ENCODE data around the gene ERVFRD-1. TPM values are rescaled to one million over a fixed set of nuclear protein-coding genes. Genes with fewer than 3 reads are reported as not detected.

ERVFRD-1 gene
- polyA plus RNA-seq, 2 donors: 0.02 to 0.06 TPM

DNA sequence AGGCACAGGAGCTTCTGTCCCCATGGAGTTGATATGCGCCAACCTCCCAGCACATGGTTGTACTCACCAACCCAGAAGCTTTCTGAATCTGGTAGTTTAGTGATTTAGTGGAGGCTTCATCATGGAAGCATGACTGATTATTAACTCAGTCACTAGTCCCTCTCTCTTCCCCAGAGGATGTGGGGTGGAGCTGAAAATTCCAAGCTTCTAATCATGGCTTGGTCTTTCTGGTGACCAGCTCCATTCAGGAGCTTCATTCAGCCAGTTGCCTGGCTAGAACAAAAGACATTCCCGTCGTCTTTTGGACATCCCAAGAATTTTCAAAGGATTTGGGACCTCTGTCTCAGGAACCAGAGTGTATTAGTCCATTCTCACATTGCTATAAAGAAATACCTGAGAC, 31.2 kb downstream of the ERVFRD-1 start:
- H3K9me3 ChIP-seq (ENCODE audit: control insufficient read depth in 2 of 2, insufficient read depth in 1 of 2, low read depth in 1 of 2, low read length in 1 of 2): no peaks in the 10 kb centered on the region
- no peak overlapping the region for H3K27ac ChIP-seq (ENCODE audit: low read depth in 2 of 2, low read length in 1 of 2)
- peaks cover 0 to 2% of the 10 kb centered on the region in 2 donors for H3K27me3 ChIP-seq (ENCODE audit: control insufficient read depth in 1 of 2, insufficient read depth in 2 of 2, low read length in 2 of 2)
- 67 to 75% methylated on average over 3 of the region's 3 CpGs for WGBS, 2 donors
- no peak overlapping the region for H3K4me3 ChIP-seq (ENCODE audit: low read depth in 1 of 2, low read length in 2 of 2)
- H3K4me1 ChIP-seq (ENCODE audit: control insufficient read depth in 2 of 2, insufficient read depth in 2 of 2, low read length in 1 of 2): no peaks in the 10 kb centered on the region
- no peaks in the 10 kb centered on the region for H3K36me3 ChIP-seq (ENCODE audit: control insufficient read depth in 2 of 2, insufficient read depth in 2 of 2, low read length in 1 of 2)

DNA sequence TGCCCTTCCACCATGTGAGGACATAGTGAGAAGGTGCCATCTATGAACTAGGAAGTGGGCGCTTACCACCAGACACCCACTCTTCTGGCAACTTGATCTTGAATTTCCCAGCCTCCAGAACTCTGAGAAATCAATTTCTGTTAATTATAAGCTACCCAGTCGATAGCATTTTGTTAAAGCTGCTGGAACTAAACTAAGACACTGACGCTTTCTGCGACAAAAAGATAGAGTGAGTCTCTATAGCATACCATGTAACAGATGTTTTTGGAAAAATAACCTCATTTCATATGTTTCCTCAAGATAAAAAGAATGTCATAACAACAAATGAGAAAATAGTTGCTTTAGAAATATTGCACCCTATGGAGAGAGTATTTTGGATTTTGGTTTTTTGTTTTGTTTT, 33.3 kb downstream of the ERVFRD-1 start:
- H3K36me3 ChIP-seq (ENCODE audit: control insufficient read depth in 2 of 2, insufficient read depth in 2 of 2, low read length in 1 of 2): no peaks in the 10 kb centered on the region
- H3K4me3 ChIP-seq (ENCODE audit: low read depth in 1 of 2, low read length in 2 of 2): no peak overlapping the region
- no peak overlapping the region for H3K27ac ChIP-seq (ENCODE audit: low read depth in 2 of 2, low read length in 1 of 2)
- H3K27me3 ChIP-seq (ENCODE audit: control insufficient read depth in 1 of 2, insufficient read depth in 2 of 2, low read length in 2 of 2): peaks cover 0 to 2% of the 10 kb centered on the region in 2 donors
- no peaks in the 10 kb centered on the region for H3K4me1 ChIP-seq (ENCODE audit: control insufficient read depth in 2 of 2, insufficient read depth in 2 of 2, low read length in 1 of 2)
- H3K9me3 ChIP-seq (ENCODE audit: control insufficient read depth in 2 of 2, insufficient read depth in 1 of 2, low read depth in 1 of 2, low read length in 1 of 2): no peaks in the 10 kb centered on the region
- 92% methylated on average over 4 of the region's 4 CpGs for WGBS, 2 donors

DNA sequence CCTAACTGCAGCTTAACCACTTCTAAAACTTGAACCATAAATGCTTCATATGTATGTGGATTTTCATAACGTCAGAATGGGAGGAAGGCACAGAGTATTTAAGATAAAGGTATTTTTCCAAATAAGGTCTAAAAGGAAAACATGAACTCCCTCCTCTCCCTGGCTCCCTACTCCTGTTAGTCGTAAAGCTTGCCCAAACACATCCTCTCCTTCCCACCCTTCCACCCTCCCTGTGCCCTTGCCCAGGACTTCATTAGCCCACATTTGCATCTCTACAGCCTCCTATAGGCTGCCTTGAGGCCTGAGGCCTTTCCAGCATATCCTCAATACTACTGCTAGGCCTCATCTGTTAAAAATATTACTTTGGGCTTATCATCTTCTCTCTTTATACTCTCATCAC, 35.0 kb downstream of the ERVFRD-1 start:
- H3K36me3 ChIP-seq (ENCODE audit: control insufficient read depth in 2 of 2, insufficient read depth in 2 of 2, low read length in 1 of 2): no peaks in the 10 kb centered on the region
- H3K4me1 ChIP-seq (ENCODE audit: control insufficient read depth in 2 of 2, insufficient read depth in 2 of 2, low read length in 1 of 2): no peaks in the 10 kb centered on the region
- no peak overlapping the region for H3K27ac ChIP-seq (ENCODE audit: low read depth in 2 of 2, low read length in 1 of 2)
- WGBS, 2 donors: 49 to 57% methylated on average over 2 of the region's 2 CpGs
- H3K9me3 ChIP-seq (ENCODE audit: control insufficient read depth in 2 of 2, insufficient read depth in 1 of 2, low read depth in 1 of 2, low read length in 1 of 2): no peaks in the 10 kb centered on the region
- H3K4me3 ChIP-seq (ENCODE audit: low read depth in 1 of 2, low read length in 2 of 2): no peak overlapping the region
- no peaks in the 10 kb centered on the region for H3K27me3 ChIP-seq (ENCODE audit: control insufficient read depth in 1 of 2, insufficient read depth in 2 of 2, low read length in 2 of 2)

DNA sequence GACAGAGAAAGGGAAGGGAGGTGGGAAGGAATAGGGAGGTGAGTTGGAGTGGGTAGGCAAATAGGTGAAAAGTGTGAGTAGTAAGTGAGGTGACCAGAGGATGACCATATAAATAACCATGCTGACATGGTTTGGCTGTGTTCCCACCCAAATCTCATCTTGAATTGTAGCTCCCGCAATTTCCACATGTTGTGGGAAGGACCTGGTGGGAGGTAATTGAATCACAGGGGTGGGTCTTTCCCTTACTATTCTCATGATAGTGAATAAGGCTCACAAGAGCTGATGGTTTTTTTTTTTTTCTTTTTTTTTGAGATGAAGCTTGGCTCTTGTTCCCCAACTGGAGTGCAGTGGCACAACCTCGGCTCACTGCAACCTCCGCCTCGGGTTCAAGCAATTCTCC, 39.4 kb downstream of the ERVFRD-1 start:
- Histone ChIP-seq H3K27me3 (ENCODE audit: control insufficient read depth in 1 of 2, insufficient read depth in 2 of 2, low read length in 2 of 2) (no peaks in the 10 kb centered on the region), H3K4me3 (ENCODE audit: low read depth in 1 of 2, low read length in 2 of 2) (no peak overlapping the region), H3K9me3 (ENCODE audit: control insufficient read depth in 2 of 2, insufficient read depth in 1 of 2, low read depth in 1 of 2, low read length in 1 of 2) (no peaks in the 10 kb centered on the region), H3K27ac (ENCODE audit: low read depth in 2 of 2, low read length in 1 of 2) (no peak overlapping the region), H3K36me3 (ENCODE audit: control insufficient read depth in 2 of 2, insufficient read depth in 2 of 2, low read length in 1 of 2) (no peaks in the 10 kb centered on the region), H3K4me1 (ENCODE audit: control insufficient read depth in 2 of 2, insufficient read depth in 2 of 2, low read length in 1 of 2) (no peaks in the 10 kb centered on the region)
- 92 to 97% methylated on average over 4 of the region's 4 CpGs for WGBS, 2 donors

DNA sequence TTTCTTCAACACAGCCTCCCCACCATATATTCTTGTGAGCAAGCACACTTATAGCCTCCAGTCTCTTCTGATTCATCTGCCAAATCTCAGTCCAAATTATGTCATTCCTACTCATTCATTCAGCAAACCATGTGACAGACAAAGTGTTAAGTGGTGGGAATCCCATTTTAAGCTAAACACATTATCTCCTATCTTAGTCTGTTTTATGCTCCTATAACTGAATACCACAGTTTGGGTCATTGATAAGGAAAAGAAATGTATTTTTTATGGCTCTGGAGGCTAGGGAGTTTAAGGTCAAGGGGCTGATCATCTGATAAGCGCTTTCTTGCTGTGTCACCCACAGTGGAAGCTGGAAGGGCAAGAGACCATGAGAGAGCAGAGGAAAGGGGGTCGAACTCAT, 41.8 kb downstream of the ERVFRD-1 start:
- 61 to 72% methylated on average over 2 of the region's 2 CpGs for WGBS, 2 donors

DNA sequence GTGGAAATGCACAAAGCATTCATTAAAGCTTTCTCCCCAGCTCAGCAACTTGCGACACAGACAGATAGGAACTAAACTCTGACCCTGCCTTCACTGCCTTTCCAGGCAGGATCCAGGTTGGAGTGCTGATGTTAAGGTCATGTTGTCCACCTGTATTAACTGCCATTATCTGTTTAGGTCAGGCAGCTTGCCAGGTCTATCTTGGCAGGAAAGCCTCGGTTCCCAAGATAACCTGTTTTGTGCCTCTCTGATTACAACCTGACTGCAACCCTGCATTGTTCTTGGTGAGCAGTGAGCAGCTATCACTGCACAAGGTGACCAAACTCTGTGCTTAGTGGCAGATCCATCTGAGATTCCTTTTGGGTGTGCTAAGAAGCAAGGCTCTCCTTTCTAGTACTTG, 44.2 kb downstream of the ERVFRD-1 start:
- Histone ChIP-seq H3K36me3 (ENCODE audit: control insufficient read depth in 2 of 2, insufficient read depth in 2 of 2, low read length in 1 of 2) (no peaks in the 10 kb centered on the region), H3K4me1 (ENCODE audit: control insufficient read depth in 2 of 2, insufficient read depth in 2 of 2, low read length in 1 of 2) (no peaks in the 10 kb centered on the region), H3K9me3 (ENCODE audit: control insufficient read depth in 2 of 2, insufficient read depth in 1 of 2, low read depth in 1 of 2, low read length in 1 of 2) (no peaks in the 10 kb centered on the region), H3K27me3 (ENCODE audit: control insufficient read depth in 1 of 2, insufficient read depth in 2 of 2, low read length in 2 of 2) (no peaks in the 10 kb centered on the region), H3K4me3 (ENCODE audit: low read depth in 1 of 2, low read length in 2 of 2) (no peak overlapping the region), H3K27ac (ENCODE audit: low read depth in 2 of 2, low read length in 1 of 2) (no peak overlapping the region)
- 48 to 59% methylated on average over 2 of the region's 2 CpGs for WGBS, 2 donors

More for the DNA sequence above, 41.8 kb downstream of the ERVFRD-1 start:
- H3K36me3 ChIP-seq (ENCODE audit: control insufficient read depth in 2 of 2, insufficient read depth in 2 of 2, low read length in 1 of 2): no peaks in the 10 kb centered on the region
- no peak overlapping the region for H3K4me3 ChIP-seq (ENCODE audit: low read depth in 1 of 2, low read length in 2 of 2)
- H3K4me1 ChIP-seq (ENCODE audit: control insufficient read depth in 2 of 2, insufficient read depth in 2 of 2, low read length in 1 of 2): no peaks in the 10 kb centered on the region
- no peaks in the 10 kb centered on the region for H3K27me3 ChIP-seq (ENCODE audit: control insufficient read depth in 1 of 2, insufficient read depth in 2 of 2, low read length in 2 of 2)
- H3K27ac ChIP-seq (ENCODE audit: low read depth in 2 of 2, low read length in 1 of 2): no peak overlapping the region
- no peaks in the 10 kb centered on the region for H3K9me3 ChIP-seq (ENCODE audit: control insufficient read depth in 2 of 2, insufficient read depth in 1 of 2, low read depth in 1 of 2, low read length in 1 of 2)

DNA sequence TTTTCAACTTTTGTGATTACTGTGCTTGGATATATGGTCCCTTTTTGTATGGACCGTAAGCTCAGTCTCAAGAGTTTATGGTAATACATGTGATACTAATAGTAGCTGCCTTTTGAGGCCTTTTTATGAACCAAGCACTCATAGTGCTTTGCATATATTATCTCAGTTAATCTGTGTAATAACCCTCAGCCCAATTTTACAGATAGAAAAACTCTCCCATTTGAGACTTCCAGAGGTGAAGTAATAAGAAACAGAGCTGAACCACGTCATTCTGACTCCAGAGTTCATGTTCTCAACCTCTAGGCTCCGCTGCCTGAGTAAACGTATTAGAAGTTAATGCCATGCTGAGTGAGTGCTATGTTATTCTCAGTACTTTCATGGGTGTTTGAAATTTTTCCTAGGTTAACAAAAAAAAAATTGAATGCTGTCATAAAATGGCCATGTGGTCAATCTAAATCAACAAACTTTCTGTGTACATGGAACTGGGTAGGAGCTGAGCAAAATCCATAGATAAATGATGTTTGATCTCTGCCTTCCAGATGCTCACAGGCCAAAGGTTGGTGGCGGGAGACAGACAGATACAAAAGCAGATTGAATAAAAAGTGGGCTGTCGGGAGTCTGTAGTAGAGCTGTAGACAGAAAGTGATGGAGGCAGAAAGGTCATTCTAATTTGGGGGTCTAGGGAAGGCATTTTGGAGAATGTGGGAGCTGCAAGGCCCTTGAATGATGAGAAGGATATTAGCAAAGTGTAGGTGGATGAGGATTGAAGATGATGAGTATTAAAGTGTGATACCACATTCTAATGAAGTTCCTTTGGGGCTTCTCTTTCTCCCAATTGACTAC, 44.8 kb downstream of the ERVFRD-1 start:
- H3K27me3 ChIP-seq (ENCODE audit: control insufficient read depth in 1 of 2, insufficient read depth in 2 of 2, low read length in 2 of 2): no peaks in the 10 kb centered on the region
- H3K4me3 ChIP-seq (ENCODE audit: low read depth in 1 of 2, low read length in 2 of 2): no peak overlapping the region
- no peaks in the 10 kb centered on the region for H3K9me3 ChIP-seq (ENCODE audit: control insufficient read depth in 2 of 2, insufficient read depth in 1 of 2, low read depth in 1 of 2, low read length in 1 of 2)
- 81 to 91% methylated on average over 6 of the region's 6 CpGs for WGBS, 2 donors
- no peaks in the 10 kb centered on the region for H3K4me1 ChIP-seq (ENCODE audit: control insufficient read depth in 2 of 2, insufficient read depth in 2 of 2, low read length in 1 of 2)
- no peak overlapping the region for H3K27ac ChIP-seq (ENCODE audit: low read depth in 2 of 2, low read length in 1 of 2)
- no peaks in the 10 kb centered on the region for H3K36me3 ChIP-seq (ENCODE audit: control insufficient read depth in 2 of 2, insufficient read depth in 2 of 2, low read length in 1 of 2)

DNA sequence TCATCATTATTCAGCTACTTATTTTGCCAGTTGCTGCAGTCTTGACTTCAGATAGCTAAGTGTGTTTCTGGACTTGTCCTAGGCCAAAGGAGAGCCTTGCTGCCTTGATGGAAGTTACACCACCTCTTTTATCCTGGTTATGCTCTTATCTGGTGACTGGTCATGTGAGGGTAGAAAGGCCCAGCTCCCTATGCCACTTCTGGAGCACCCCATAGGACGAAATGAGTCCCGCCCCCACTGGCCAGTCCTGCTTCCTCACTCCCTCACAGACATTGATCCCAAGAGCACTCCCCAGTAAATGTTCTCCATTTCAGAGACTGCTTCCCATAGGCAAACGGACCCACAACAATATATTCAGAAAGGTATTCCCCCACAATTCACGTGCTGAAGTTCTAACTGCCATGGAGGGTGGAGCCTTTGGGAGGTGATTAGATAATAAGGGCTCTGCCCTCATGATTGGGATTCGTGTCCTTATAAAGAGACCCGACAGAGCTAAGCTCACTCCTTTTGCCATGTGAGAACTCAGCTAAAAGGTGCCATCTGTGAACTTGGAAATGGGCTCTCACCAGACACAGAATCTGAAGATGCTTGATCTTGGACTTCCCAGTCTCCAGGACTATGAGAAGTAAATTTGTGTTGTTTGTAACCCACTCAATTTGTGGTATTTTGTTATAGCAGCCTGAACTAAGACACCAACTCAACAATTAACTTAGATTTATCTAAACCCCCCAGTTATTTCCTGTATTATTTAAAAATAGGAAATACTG, 45.9 kb downstream of the ERVFRD-1 start:
- H3K4me1 ChIP-seq (ENCODE audit: control insufficient read depth in 2 of 2, insufficient read depth in 2 of 2, low read length in 1 of 2): no peaks in the 10 kb centered on the region
- no peaks in the 10 kb centered on the region for H3K36me3 ChIP-seq (ENCODE audit: control insufficient read depth in 2 of 2, insufficient read depth in 2 of 2, low read length in 1 of 2)
- H3K4me3 ChIP-seq (ENCODE audit: low read depth in 1 of 2, low read length in 2 of 2): no peak overlapping the region
- 86% methylated on average over 6 of the region's 6 CpGs for WGBS, 2 donors
- H3K9me3 ChIP-seq (ENCODE audit: control insufficient read depth in 2 of 2, insufficient read depth in 1 of 2, low read depth in 1 of 2, low read length in 1 of 2): no peaks in the 10 kb centered on the region
- H3K27me3 ChIP-seq (ENCODE audit: control insufficient read depth in 1 of 2, insufficient read depth in 2 of 2, low read length in 2 of 2): no peaks in the 10 kb centered on the region
- H3K27ac ChIP-seq (ENCODE audit: low read depth in 2 of 2, low read length in 1 of 2): no peak overlapping the region

DNA sequence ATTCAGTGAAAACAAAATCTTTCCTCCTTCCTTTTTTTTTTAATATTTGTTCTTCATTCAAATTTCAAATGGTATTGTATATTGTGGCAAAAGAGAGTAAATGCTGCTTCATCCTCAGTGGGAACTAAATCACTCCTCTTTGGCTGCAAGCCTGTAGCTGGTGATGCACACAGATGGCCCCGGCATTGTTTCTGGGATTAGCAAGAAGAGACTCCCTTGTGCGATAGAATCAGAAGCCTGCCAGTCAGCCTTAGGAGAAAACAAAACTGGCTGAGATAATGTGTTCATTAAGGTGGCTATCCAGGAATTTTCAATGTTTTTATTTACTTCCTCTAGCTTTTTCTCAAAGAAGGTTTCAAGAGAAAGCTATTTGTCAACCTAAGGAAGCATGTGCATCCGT, 46.7 kb downstream of the ERVFRD-1 start:
- 52 to 66% methylated on average over 3 of the region's 3 CpGs for WGBS, 2 donors
- H3K36me3 ChIP-seq (ENCODE audit: control insufficient read depth in 2 of 2, insufficient read depth in 2 of 2, low read length in 1 of 2): no peaks in the 10 kb centered on the region
- no peak overlapping the region for H3K4me3 ChIP-seq (ENCODE audit: low read depth in 1 of 2, low read length in 2 of 2)
- H3K9me3 ChIP-seq (ENCODE audit: control insufficient read depth in 2 of 2, insufficient read depth in 1 of 2, low read depth in 1 of 2, low read length in 1 of 2): no peaks in the 10 kb centered on the region
- no peaks in the 10 kb centered on the region for H3K27me3 ChIP-seq (ENCODE audit: control insufficient read depth in 1 of 2, insufficient read depth in 2 of 2, low read length in 2 of 2)
- no peak overlapping the region for H3K27ac ChIP-seq (ENCODE audit: low read depth in 2 of 2, low read length in 1 of 2)
- H3K4me1 ChIP-seq (ENCODE audit: control insufficient read depth in 2 of 2, insufficient read depth in 2 of 2, low read length in 1 of 2): no peaks in the 10 kb centered on the region

Measured in esophagus (tissue), 2 donors.